Naive thymus-derived CD8-positive, alpha-beta T cell (primary cell): Measurements from ENCODE around the gene STPG4. TPM values are rescaled to one million over a fixed set of nuclear protein-coding genes. Genes with fewer than 3 reads are reported as not detected.

ENCODE experiments used
- ATAC-seq, 2 donors: fragments of 150-1000 bp; cut with Tn5 transposase in 1 of 2; sonication (Bioruptor Pico), chemical (Tn5 transposase) in 1 of 2; 1 replicate in 1 of 2; 2 replicates in 1 of 2; pipeline ENCODE4 v1.10.0; 2021; ENCODE audit warnings: mild to moderate bottlenecking in 2 of 2, moderate library complexity in 2 of 2
- POLR2A ChIA-PET: fragments of 350-600 bp; sonication (Branson Sonifier 250); formaldehyde crosslinking; loops from one replicate; lab custom pipeline; 2021; ENCODE audit warnings: antibody characterized with exemption; lab: Charles Lee
- DNase-seq, 10 donors: peaks; one replicate each; pipeline versions ENCODE4 v3.0.0 to v3.0.0-alpha.2; 2020 to 2022
- H3K27ac Mint-ChIP-seq, 10 donors: one replicate each; pipeline ENCODE4 v1.8.0; 2020 to 2022; ENCODE audit warnings: mild to moderate bottlenecking in 10 of 10, mixed read lengths in 10 of 10, moderate library complexity in 4 of 10, inconsistent platforms in 1 of 10
- H3K27me3 Mint-ChIP-seq, 5 donors: one replicate each; pipeline ENCODE4 v1.8.0; 2021 to 2022; ENCODE audit warnings: mixed read lengths in 5 of 5
- H3K36me3 Mint-ChIP-seq, 3 donors: one replicate each; pipeline ENCODE4 v1.8.0; 2020 to 2022; ENCODE audit warnings: mixed read lengths in 3 of 3, mild to moderate bottlenecking in 2 of 3, inconsistent platforms in 1 of 3
- H3K4me1 Mint-ChIP-seq, 4 donors: one replicate each; pipeline ENCODE4 v1.8.0; 2021 to 2022; ENCODE audit warnings: mixed read lengths in 4 of 4
- H3K4me3 Mint-ChIP-seq, 10 donors: one replicate each; pipeline ENCODE4 v1.8.0; 2020 to 2022; ENCODE audit warnings: mild to moderate bottlenecking in 10 of 10, mixed read lengths in 10 of 10, moderate library complexity in 6 of 10, inconsistent platforms in 1 of 10
- H3K9me3 Mint-ChIP-seq, 9 donors: one replicate each; pipeline ENCODE4 v1.8.0; 2020 to 2022; ENCODE audit warnings: mixed read lengths in 9 of 9, mild to moderate bottlenecking in 3 of 9, inconsistent platforms in 1 of 9, moderate library complexity in 1 of 9
- polyA plus RNA-seq, 3 donors: library from polyadenylated mRNA; unstranded; fragments of 300-500 nt; fragmentation: Illumina TruSeq; gene quantifications; one replicate each; pipeline ENCODE4 v1.2.3, GENCODE V29; 2021
- total RNA-seq, 8 experiments: library from RNA in 2 of 8; stranded (reverse) in 2 of 8; gene quantifications; one replicate each; pipeline ENCODE4 v1.2.3 and lab custom pipeline; 2021 to 2026

Gene STPG4, protein sequence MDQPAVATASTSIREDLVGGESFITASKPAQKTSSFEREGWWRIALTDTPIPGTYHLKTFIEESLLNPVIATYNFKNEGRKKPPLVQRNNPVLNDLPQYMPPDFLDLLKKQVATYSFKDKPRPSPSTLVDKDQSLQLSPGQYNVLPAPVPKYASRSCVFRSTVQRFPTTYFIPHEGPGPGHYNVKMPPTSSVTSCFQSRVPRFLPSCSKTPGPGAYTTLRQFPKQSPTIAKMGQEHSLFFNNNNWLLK
- total RNA-seq (1 to 10 TPM in 1 of 2 experiments, under 1 TPM in 1; 0.47 to 1.0 TPM), polyA plus RNA-seq (not detected), total RNA-seq (lab: John Stamatoyannopoulos, UW) (0 to 0.37 (median 0.03) reads per million in 6 experiments)

DNA sequence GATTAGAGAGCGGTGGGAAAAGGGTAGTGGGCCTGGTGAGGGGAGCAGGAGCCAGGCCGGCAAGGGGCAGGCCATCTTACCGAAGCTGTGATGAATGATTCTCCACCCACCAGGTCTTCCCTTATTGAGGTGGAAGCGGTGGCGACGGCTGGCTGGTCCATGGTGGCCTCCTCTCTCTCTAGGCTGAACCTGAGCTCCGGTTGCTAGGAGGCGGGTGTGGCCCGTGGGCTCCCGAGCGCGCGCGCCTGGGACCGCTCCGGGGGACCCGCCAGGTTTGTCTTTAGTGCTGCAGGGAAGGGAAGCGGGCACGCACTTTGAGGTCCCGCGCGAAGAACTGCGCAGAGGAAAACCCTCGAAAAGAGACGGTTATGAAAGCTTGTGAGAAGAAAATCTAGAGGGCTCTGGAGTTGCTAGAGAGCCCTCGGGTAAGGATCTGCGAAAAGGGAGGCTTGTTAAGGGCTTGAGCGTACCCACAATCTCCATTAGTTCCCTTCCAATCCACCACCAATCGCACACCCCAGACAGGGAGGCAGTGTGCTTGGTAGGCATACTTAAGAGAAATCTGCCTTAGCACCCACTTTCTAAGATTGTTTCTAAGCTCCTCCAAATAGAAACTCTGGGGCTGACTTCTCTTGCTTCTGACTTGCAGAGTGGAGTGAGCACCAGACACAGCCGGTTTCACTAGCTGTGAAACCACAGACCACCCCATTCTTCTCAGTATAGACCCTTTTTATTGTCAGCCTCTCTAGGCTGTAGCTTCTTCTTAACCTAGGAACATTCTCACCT is at the start of gene STPG4:
Gene STPG4, minus strand, starts transcription at position 218 of the 786 bp plus-strand sequence. Its CDS starts 57 bp downstream, at position 161.
- Mint-ChIP-seq H3K36me3 (peaks cover 17 to 52% (median 19%) of the 10 kb centered on the region in 3 donors), H3K9me3 (no peaks in the 10 kb centered on the region), H3K27ac (peak within 1 kb of the TSS; percentile 9 to 83 (median 34)), H3K27me3 (no peaks in the 10 kb centered on the region), H3K4me1 (peaks cover 8 to 15% (median 11%) of the 10 kb centered on the region in 4 donors), H3K4me3 (no peak within 1 kb of the TSS)
- ATAC-seq (peak in 1 of 2 donors; percentile 29), DNase-seq (no peak)
- POLR2A ChIA-PET, result no interaction called here

DNA sequence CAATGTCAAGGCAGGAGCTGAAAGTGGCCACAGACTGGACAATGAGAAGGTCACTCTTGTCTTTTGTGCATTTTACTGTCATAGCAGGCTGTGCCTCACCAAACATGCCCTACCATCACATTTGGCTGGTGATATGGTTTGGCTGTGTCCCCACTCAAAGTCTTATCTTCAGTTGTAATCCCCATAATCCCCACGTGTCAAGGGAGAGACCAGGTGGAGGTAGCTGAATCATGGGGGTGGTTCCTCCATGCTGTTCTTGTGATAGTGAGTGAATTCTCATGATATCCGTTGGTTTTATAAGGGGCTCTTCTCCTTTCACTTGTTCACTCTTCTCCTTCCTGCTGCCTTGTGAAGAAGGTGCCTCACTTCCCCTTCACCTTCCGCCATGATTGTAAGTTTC is 49.6 kb upstream of the STPG4 start:
- peaks cover 0 to 2% (median 0%) of the 10 kb centered on the region in 3 donors for H3K36me3 Mint-ChIP-seq
- ATAC-seq, result no peak
- H3K27me3 Mint-ChIP-seq, result peaks cover 0 to 6% (median 3%) of the 10 kb centered on the region in 5 donors
- no peak overlapping the region for H3K27ac Mint-ChIP-seq
- no peak for DNase-seq
- peaks cover 0 to 4% (median 0%) of the 10 kb centered on the region in 4 donors for H3K4me1 Mint-ChIP-seq
- POLR2A ChIA-PET, result no interaction called here
- peaks cover 0 to 2% (median 0%) of the 10 kb centered on the region in 9 donors for H3K9me3 Mint-ChIP-seq
- no peak overlapping the region for H3K4me3 Mint-ChIP-seq

DNA sequence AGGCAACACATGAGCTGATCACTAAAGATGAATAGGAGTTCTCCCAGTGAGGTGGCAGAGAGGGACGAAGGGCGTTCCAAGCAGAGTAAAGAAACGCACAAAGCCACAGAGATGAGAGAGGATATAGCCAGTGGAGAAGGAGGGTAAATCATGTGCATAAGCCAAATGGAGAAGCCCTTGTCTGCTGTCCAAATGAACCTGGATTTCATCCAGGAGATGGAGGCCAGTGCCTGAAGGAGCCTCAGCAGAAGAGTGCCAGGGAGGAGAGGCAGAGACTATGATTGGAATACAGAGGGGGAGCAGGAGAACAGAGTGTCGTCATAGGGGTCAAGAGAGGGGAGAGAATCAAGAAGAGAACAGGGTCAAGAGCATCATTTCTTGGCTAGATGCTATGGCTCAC is 48.9 kb upstream of the STPG4 start:
- POLR2A ChIA-PET, result no interaction called here

DNA sequence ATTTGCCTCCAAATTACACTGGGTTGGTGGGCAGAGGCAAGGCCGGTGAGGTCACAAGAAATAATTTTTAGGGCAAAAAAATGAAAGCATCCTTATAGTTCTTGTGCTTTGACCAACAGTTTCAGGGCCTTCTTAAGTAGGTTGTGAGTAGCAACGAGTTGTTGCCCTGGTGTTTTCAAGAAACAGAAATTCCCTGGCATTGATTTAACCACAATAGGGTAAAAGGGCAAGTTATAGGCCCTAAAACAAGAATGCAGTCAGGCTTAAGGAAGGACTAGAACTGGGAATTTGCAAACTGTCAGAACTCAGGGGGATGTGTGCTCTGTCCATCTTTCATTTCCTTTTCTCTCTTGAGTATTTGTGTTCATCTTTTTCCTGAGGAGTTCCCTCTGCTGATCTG is 46.1 kb upstream of the STPG4 start:
- no peak for ATAC-seq
- POLR2A ChIA-PET, result no interaction called here

More for the DNA sequence above, 48.9 kb upstream of the STPG4 start:
- H3K4me3 Mint-ChIP-seq, result no peak overlapping the region
- H3K27ac Mint-ChIP-seq, result peak overlapping the region in 1 of 10 donors; percentile 24
- peaks cover 0 to 5% (median 2%) of the 10 kb centered on the region in 5 donors for H3K27me3 Mint-ChIP-seq
- peaks cover 0 to 4% (median 0%) of the 10 kb centered on the region in 4 donors for H3K4me1 Mint-ChIP-seq
- H3K36me3 Mint-ChIP-seq, result peaks cover 0 to 2% (median 0%) of the 10 kb centered on the region in 3 donors
- peaks cover 0 to 2% (median 0%) of the 10 kb centered on the region in 9 donors for H3K9me3 Mint-ChIP-seq
- no peak for ATAC-seq
- no peak for DNase-seq

DNA sequence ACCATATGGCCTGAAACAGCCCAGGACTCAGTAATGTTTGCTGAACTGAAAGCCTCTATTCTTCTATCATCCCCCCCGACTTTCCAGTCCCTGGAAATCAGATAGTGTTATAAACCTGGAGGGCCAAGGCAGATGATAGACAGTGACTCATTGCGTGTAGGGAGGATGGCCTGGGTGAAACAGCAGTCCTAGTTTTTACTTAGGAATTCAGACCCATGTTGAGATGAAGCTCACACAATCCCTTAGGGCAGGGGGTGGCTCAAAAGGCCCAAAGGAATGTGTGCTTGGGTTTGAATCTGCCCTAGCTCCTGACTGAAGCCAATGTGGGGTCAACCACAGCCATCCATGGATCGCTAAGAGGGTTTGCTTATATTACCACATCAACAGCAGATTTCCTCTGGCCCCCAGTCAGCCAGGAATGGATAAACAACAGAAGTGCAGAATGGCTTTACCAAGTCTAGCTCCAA is 43.9 kb upstream of the STPG4 start:
- no peak for ATAC-seq
- Mint-ChIP-seq H3K27ac (no peak overlapping the region), H3K4me3 (no peak overlapping the region), H3K36me3 (peaks cover 0 to under 1% (median 0%) of the 10 kb centered on the region in 3 donors), H3K27me3 (peaks cover 0 to 9% (median 5%) of the 10 kb centered on the region in 5 donors), H3K4me1 (peaks cover 0 to 1% (median 0%) of the 10 kb centered on the region in 4 donors), H3K9me3 (no peaks in the 10 kb centered on the region)
- DNase-seq, result no peak
- POLR2A ChIA-PET, result no interaction called here

More for the DNA sequence above, 46.1 kb upstream of the STPG4 start:
- Mint-ChIP-seq H3K27me3 (peaks cover 0 to 4% (median 0%) of the 10 kb centered on the region in 5 donors), H3K4me1 (peaks cover 0 to 4% (median 0%) of the 10 kb centered on the region in 4 donors), H3K36me3 (peaks cover 0 to 2% (median 0%) of the 10 kb centered on the region in 3 donors), H3K9me3 (peaks cover 0 to 2% (median 0%) of the 10 kb centered on the region in 9 donors), H3K4me3 (no peak overlapping the region), H3K27ac (no peak overlapping the region)
- no peak for DNase-seq

DNA sequence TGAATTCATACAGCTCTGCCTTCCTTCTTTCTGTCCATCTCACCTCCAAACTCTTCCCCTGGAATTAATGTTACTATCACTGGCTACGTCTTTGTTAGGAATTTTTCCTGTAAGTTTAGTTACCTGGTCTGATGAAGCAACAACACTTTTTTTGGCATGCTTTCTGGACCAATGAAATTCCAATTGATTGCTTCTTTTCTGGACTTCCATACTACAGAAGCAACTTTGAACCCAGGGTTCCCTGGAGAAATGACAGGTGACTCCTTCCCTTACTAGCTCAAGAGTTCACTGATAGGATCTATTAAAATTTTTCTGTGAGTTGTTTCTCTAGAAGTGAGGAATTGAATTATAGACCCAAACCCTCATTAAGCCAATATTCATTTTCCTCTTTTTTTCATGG is 41.4 kb upstream of the STPG4 start:
- no peaks in the 10 kb centered on the region for H3K4me1 Mint-ChIP-seq
- H3K9me3 Mint-ChIP-seq, result no peaks in the 10 kb centered on the region
- H3K4me3 Mint-ChIP-seq, result no peak overlapping the region
- POLR2A ChIA-PET, result no interaction called here
- no peak overlapping the region for H3K27ac Mint-ChIP-seq
- H3K36me3 Mint-ChIP-seq, result no peaks in the 10 kb centered on the region
- DNase-seq (no peak), ATAC-seq (no peak)
- H3K27me3 Mint-ChIP-seq, result peaks cover 0 to 9% (median 3%) of the 10 kb centered on the region in 5 donors

DNA sequence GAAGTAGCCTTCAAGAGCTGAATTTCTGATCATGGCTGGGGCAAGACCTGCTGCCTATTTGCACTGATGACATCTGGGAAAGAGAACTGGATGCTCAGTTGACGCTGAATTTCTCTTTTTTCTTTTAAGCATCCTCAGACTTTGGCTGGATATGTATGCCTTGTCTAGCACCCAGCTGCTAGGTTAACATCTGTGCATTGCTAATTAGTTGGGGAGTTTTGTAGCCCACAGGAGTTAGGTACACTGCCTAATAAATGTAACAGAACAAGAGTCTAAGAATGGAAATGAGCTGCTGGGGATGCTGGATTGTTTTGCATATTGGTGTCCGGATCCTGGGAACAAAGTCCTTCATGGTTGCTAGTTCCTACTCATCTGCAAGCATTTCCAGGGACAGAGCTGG is 40.9 kb upstream of the STPG4 start:
- Mint-ChIP-seq H3K27ac (no peak overlapping the region), H3K36me3 (no peaks in the 10 kb centered on the region), H3K4me1 (no peaks in the 10 kb centered on the region), H3K27me3 (peaks cover 0 to 9% (median 3%) of the 10 kb centered on the region in 5 donors), H3K9me3 (no peaks in the 10 kb centered on the region), H3K4me3 (no peak overlapping the region)
- POLR2A ChIA-PET, result no interaction called here
- DNase-seq, result no peak
- no peak for ATAC-seq

DNA sequence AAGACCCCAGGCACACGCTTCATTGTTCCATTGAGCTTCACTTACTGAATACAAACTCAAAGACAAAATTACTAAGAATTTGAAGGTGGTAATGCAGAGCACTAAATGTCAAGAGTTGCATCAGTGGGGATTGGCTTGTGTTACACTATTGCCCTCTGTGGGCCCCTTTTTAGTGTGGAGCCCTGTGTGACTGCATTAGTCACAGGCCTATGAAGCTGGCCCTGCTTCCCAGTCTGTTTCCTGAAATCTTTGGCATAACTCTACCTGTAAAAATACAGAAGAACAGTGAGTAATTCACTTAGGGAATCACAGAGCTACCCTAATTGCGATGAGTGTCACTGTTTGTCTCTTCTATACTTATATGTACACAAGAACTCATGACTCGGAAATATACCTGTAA is 40.0 kb upstream of the STPG4 start:
- Mint-ChIP-seq H3K4me3 (no peak overlapping the region), H3K4me1 (no peaks in the 10 kb centered on the region), H3K27ac (no peak overlapping the region), H3K36me3 (no peaks in the 10 kb centered on the region), H3K9me3 (no peaks in the 10 kb centered on the region), H3K27me3 (peaks cover 0 to 9% (median 3%) of the 10 kb centered on the region in 5 donors)
- POLR2A ChIA-PET, result no interaction called here
- no peak for DNase-seq
- no peak for ATAC-seq

DNA sequence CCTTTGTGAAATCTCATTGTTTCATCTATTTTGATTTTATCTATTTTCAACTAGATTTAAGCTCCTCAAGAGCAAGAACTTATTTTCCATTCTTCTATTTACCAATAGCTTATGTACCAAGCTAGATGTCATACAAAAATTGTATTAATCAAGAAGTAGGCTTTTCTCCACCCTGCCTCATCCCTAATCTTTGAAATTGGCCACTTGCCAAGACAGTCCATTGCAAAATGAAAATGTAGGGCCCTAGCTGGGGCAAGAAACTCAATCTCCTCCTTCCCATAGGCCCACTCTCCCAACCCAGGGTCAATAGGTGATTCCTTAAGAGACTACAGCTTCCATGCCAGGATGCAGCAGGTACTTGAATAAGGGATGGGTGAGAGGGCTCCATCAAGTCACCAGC is 39.3 kb upstream of the STPG4 start:
- H3K36me3 Mint-ChIP-seq, result no peaks in the 10 kb centered on the region
- DNase-seq (no peak), ATAC-seq (no peak)
- H3K27me3 Mint-ChIP-seq, result peaks cover 0 to 9% (median 3%) of the 10 kb centered on the region in 5 donors
- H3K9me3 Mint-ChIP-seq, result no peaks in the 10 kb centered on the region
- POLR2A ChIA-PET, result no interaction called here
- no peak overlapping the region for H3K4me3 Mint-ChIP-seq
- H3K27ac Mint-ChIP-seq, result no peak overlapping the region
- no peaks in the 10 kb centered on the region for H3K4me1 Mint-ChIP-seq

DNA sequence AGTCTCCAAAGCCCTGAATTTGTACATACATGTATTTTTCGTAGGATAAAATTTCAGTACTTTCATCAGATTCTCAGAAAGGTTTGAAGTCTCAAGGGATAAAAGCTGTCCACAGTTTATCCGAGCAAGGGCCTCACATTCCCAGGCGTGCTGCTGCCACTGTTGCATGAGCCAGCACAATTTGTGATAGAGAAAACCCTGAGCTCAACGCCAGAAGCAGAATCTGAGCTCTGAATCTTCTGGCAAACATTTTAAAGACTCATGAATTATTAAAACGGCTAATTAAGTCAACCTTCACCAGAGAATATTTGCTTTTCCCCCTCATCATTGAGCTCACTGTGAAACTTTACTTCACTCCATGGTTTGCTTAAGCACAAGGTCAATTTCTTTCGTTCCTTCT is 38.5 kb upstream of the STPG4 start:
- Mint-ChIP-seq H3K27ac (peak overlapping the region in 1 of 10 donors; percentile 39), H3K4me3 (no peak overlapping the region), H3K27me3 (peaks cover 0 to 9% (median 3%) of the 10 kb centered on the region in 5 donors), H3K9me3 (no peaks in the 10 kb centered on the region), H3K36me3 (no peaks in the 10 kb centered on the region), H3K4me1 (no peaks in the 10 kb centered on the region)
- ATAC-seq (no peak), DNase-seq (no peak)
- POLR2A ChIA-PET, result no interaction called here

DNA sequence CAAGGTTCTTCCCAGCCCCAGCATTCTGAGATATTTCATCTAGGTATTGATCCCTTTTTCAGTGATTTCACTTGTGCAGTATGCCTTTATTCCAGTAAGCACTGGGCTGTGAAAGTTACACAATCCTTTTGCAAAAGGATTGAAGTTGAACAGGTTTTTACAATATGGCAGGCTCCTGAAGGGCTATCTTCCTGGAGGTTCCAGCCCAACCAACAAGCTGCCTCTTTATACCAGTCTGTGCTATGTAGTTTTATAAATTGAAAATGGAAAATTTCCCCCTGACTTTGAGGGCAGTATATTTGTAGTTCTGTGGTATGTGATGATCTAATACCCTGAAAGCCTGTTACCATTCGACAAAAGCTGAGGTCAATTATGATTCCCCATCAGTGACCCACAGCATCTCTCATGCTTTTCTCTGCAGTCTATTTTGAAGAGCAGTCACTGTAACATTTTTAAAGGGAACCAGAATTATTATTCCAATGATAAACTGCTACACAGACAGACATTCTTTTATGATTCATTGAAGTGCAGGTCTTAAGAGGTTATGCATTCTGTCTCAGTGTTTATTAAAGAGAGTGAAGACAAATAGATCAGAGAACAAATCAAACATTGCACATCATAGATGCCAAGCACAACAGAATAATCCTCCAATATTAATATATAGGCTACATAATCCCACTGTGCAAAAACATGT is 35.2 kb upstream of the STPG4 start:
- H3K4me1 Mint-ChIP-seq, result no peaks in the 10 kb centered on the region
- ATAC-seq, result no peak
- peaks cover 0 to 17% (median 8%) of the 10 kb centered on the region in 5 donors for H3K27me3 Mint-ChIP-seq
- no peak overlapping the region for H3K4me3 Mint-ChIP-seq
- no peaks in the 10 kb centered on the region for H3K36me3 Mint-ChIP-seq
- no peak overlapping the region for H3K27ac Mint-ChIP-seq
- DNase-seq, result no peak
- POLR2A ChIA-PET, result no interaction called here
- no peaks in the 10 kb centered on the region for H3K9me3 Mint-ChIP-seq

DNA sequence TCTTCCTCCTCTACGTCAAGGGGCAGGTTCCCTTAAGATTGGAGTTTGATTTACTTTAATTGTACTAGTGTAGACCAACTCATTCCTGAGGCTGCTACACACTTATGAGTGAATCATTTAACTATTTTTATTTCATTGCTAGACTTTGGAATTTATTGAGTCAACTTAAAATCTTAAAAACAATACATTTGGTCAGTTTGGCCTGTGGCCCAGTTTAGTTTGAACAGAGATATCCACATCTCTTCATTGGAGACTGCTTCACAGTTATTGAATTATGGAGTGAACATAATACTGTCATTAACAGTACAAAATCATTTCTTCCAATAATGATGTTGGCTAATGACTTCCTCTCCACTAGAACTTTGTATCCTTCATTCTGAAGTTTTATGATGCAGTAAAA is 34.5 kb upstream of the STPG4 start:
- Mint-ChIP-seq H3K27ac (no peak overlapping the region), H3K4me1 (no peaks in the 10 kb centered on the region)

More for the DNA sequence above, 34.5 kb upstream of the STPG4 start:
- Mint-ChIP-seq H3K36me3 (no peaks in the 10 kb centered on the region), H3K4me3 (no peak overlapping the region), H3K27me3 (peaks cover 0 to 16% (median 8%) of the 10 kb centered on the region in 5 donors), H3K9me3 (no peaks in the 10 kb centered on the region)
- POLR2A ChIA-PET, result no interaction called here
- no peak for ATAC-seq
- DNase-seq, result no peak
